ENCODE results near the gene PDE6H.

DNA sequence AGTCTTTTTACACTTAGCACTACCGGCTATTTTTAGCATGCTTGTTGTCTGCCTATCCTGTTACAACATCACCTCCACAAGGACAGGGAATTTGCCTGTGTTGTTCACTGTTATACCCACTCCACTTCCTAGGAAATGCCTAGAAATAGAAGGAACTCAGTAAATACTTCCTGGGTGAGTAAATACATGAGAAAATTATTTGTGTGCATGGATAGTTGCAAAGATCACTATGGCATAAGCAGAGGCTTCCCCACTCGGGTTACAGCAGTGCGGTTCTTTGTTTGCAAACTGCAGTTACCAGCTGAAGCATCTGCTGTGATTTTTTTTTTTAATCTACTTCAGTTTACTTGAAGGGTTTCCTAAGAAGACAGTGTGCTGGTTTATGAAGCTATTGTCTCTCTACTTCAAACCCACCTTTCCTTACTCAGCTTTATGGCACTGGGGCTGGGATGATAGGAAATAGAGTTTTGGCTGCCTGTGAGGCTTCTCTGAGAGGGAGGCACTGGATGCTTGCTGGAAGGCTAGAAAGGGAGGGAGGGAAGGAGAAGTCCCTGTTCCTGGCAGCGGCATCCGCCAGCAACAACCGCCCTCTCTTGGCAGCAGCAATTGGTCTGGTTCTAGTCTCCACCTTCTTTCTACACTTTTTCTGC lies 29.0 kb downstream of the PDE6H start:
- TF ChIP-seq, protein P1, sequence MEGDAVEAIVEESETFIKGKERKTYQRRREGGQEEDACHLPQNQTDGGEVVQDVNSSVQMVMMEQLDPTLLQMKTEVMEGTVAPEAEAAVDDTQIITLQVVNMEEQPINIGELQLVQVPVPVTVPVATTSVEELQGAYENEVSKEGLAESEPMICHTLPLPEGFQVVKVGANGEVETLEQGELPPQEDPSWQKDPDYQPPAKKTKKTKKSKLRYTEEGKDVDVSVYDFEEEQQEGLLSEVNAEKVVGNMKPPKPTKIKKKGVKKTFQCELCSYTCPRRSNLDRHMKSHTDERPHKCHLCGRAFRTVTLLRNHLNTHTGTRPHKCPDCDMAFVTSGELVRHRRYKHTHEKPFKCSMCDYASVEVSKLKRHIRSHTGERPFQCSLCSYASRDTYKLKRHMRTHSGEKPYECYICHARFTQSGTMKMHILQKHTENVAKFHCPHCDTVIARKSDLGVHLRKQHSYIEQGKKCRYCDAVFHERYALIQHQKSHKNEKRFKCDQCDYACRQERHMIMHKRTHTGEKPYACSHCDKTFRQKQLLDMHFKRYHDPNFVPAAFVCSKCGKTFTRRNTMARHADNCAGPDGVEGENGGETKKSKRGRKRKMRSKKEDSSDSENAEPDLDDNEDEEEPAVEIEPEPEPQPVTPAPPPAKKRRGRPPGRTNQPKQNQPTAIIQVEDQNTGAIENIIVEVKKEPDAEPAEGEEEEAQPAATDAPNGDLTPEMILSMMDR (IDR thresholded peaks at IDR 0.05): no peak
- TF ChIP-seq POLR2AphosphoS5 (IDR thresholded peaks at IDR 0.05; ENCODE audit: low read depth, low read length) (no peak), TCF7L2 (IDR thresholded peaks at IDR 0.05; ENCODE audit: low read depth, low read length) (no peak)
